Calu3 (cell line): ENCODE data around the gene MARS1. TPM values are rescaled to one million over a fixed set of nuclear protein-coding genes. Genes with fewer than 3 reads are reported as not detected.
A peak's percentile ranks its signal among the peaks of the same experiment; 100 is the strongest.

ENCODE experiments used
- BruUV-seq: library from RNA; stranded (reverse); fragments of 400-500 nt; replicated peaks from 2 replicates; lab custom pipeline; 2021; lab: Mats Ljungman, UMichigan
- CTCF ChIA-PET: fragments of 300-600 bp; sonication (Branson Sonifier 250); formaldehyde crosslinking; loops from one replicate; lab custom pipeline; 2022; ENCODE audit warnings: antibody characterized with exemption; lab: Charles Lee
- DNase-seq: peaks from one replicate; pipeline ENCODE4 v3.0.0; 2022
- H3K27ac Mint-ChIP-seq: one replicate; pipeline ENCODE4 v1.8.0; 2022; ENCODE audit warnings: mixed read lengths; ENCODE audit not compliant: unreplicated experiment
- H3K27me3 Mint-ChIP-seq: one replicate; pipeline ENCODE4 v1.8.0; 2022; ENCODE audit warnings: mixed read lengths; ENCODE audit not compliant: unreplicated experiment
- H3K36me3 Mint-ChIP-seq: one replicate; pipeline ENCODE4 v1.8.0; 2022; ENCODE audit warnings: mild to moderate bottlenecking, moderate library complexity, mixed read lengths; ENCODE audit not compliant: insufficient read depth, unreplicated experiment
- H3K4me1 Mint-ChIP-seq: one replicate; pipeline ENCODE4 v1.8.0; 2022; ENCODE audit warnings: mild to moderate bottlenecking, low read depth, mixed read lengths; ENCODE audit not compliant: unreplicated experiment
- H3K4me3 Mint-ChIP-seq: one replicate; pipeline ENCODE4 v1.8.0; 2022; ENCODE audit warnings: mild to moderate bottlenecking, low read depth, moderate library complexity, mixed read lengths; ENCODE audit not compliant: unreplicated experiment
- H3K9me3 Mint-ChIP-seq: one replicate; pipeline ENCODE4 v1.8.0; 2022; ENCODE audit warnings: low read depth, mixed read lengths; ENCODE audit not compliant: unreplicated experiment
- intact Hi-C: fragments of 100-400 bp; cut with micrococcal nuclease; formaldehyde crosslinking; loops from one replicate; pipeline ENCODE4 v1.10.0; 2022; ENCODE audit not compliant: unreplicated experiment
- total RNA-seq: library from RNA; stranded (reverse); gene quantifications from 2 replicates; pipeline ENCODE4 v1.2.3, GENCODE V29; 2022
- TF ChIP-seq, protein P1 (sequence below): fragments of 200-600 bp; IDR thresholded peaks from one replicate; pipeline ENCODE4 v1.8.0; 2022; ENCODE audit warnings: antibody characterized with exemption; ENCODE audit not compliant: unreplicated experiment

Gene MARS1
- total RNA-seq, 1 experiment from 2014 or later: 358 TPM

DNA sequence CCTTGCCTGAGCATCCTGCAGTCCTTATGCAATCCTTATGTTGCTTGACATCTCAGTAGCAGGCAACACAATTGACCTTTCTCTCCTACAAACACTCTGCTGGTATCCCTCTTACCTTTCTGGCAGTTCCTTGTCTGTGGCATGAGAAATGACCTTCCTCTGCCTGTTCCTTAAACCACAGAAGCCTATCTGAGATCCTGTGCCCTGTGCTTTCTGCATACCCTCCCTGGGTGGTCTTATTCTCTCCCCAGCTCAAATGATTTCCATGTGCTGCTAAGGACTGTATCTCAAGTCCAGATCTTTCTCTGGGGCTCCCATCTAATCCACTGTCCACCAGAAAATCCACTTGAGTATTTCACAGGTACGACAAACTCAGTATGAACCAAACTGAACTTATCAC lies 6.2 kb upstream of the MARS1 start:
- CTCF ChIA-PET: no interaction called here
- intact Hi-C loops: no loop called here
- Mint-ChIP-seq H3K27me3 (peaks cover 70% of the 10 kb centered on the region), H3K4me3 (no peak overlapping the region), H3K36me3 (no peaks in the 10 kb centered on the region), H3K27ac (no peak overlapping the region), H3K9me3 (no peaks in the 10 kb centered on the region), H3K4me1 (peaks cover 21% of the 10 kb centered on the region)
- TF ChIP-seq, protein P1, sequence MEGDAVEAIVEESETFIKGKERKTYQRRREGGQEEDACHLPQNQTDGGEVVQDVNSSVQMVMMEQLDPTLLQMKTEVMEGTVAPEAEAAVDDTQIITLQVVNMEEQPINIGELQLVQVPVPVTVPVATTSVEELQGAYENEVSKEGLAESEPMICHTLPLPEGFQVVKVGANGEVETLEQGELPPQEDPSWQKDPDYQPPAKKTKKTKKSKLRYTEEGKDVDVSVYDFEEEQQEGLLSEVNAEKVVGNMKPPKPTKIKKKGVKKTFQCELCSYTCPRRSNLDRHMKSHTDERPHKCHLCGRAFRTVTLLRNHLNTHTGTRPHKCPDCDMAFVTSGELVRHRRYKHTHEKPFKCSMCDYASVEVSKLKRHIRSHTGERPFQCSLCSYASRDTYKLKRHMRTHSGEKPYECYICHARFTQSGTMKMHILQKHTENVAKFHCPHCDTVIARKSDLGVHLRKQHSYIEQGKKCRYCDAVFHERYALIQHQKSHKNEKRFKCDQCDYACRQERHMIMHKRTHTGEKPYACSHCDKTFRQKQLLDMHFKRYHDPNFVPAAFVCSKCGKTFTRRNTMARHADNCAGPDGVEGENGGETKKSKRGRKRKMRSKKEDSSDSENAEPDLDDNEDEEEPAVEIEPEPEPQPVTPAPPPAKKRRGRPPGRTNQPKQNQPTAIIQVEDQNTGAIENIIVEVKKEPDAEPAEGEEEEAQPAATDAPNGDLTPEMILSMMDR: no peak
- BruUV-seq: no TSS peak
- no peak for DNase-seq

GRCh38 chr12:57483466-57483865 lies 4.4 kb upstream of the MARS1 start:
- CTCF ChIA-PET: no interaction called here
- H3K27ac Mint-ChIP-seq: no peak overlapping the region
- H3K4me1 Mint-ChIP-seq: peaks cover 10% of the 10 kb centered on the region
- H3K27me3 Mint-ChIP-seq: peaks cover 52% of the 10 kb centered on the region
- no peak overlapping the region for H3K4me3 Mint-ChIP-seq
- no TSS peak for BruUV-seq
- intact Hi-C loops: no loop called here
- H3K36me3 Mint-ChIP-seq: peaks cover 9% of the 10 kb centered on the region
- TF ChIP-seq, protein P1: no peak
- no peak for DNase-seq
- no peaks in the 10 kb centered on the region for H3K9me3 Mint-ChIP-seq

- Mint-ChIP-seq H3K9me3 (no peaks in the 10 kb centered on the region), H3K27me3 (peaks cover 30% of the 10 kb centered on the region), H3K4me1 (peaks cover 9% of the 10 kb centered on the region), H3K4me3 (no peak overlapping the region), H3K27ac (no peak overlapping the region), H3K36me3 (peaks cover 31% of the 10 kb centered on the region)
- CTCF ChIA-PET: no interaction called here
- no peak for DNase-seq
- TF ChIP-seq, protein P1: no peak
- no TSS peak for BruUV-seq
- intact Hi-C loops: no loop called here
These were observed 2.2 kb upstream of the MARS1 start for GRCh38 chr12:57485695-57486094.

DNA sequence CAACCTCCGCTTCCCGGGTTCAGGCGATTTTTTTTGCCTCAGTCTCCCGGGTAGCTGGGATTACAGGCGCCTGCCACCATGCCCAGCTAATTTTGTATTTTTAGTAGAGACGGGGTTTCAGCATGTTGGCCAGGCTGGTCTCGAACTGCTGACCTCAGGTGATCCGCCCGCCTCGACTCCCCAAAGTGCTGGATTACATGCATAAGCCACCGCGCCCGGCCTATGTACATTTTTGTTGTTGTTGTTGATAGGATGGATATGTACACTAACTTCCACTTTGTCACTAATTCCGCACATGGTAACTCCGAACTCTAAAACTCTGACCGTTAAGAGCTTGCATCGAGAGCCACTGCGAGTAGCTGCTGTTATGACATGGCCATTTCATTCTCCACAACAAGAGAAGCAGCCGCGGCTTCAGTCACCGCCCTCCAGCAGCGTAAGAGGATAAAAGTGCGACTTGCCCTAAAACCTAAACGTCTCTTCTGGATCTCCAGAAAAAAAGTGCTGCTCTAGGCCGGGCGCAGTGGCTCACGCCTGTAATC lies 742 bp upstream of the MARS1 start:
- CTCF ChIA-PET: no interaction called here
- no TSS peak for BruUV-seq

More for the DNA sequence above, 742 bp upstream of the MARS1 start:
- DNase-seq: no peak
- Mint-ChIP-seq H3K4me3 (peak overlapping the region; percentile 93), H3K27me3 (peaks cover 16% of the 10 kb centered on the region), H3K36me3 (peaks cover 46% of the 10 kb centered on the region), H3K4me1 (peaks cover 9% of the 10 kb centered on the region), H3K27ac (no peak overlapping the region), H3K9me3 (no peaks in the 10 kb centered on the region)
- TF ChIP-seq, protein P1: no peak
- intact Hi-C loops: no loop called here
